ENCODE data around the gene PXYLP1.

Gene PXYLP1

DNA sequence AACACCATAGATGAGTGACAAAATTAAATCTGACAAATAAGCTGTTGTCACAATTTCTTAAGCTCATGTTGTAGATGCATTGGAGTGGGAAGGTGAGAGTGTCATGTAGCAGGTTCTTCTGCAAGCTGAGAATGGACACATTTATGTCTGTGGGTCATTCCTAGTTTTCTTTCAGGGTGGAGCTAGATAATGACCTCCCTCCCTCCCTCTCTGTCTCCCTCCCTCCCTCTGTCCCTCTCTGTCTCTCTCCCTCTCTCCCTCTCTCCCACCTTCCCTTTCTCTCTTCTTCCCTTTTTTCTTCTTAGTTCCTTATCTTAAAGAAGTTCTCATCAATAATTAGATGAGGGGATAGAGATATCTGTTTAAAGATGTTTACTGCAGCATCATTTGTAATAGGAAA is 36.0 kb downstream of the PXYLP1 start:
- Histone ChIP-seq H3K27me3 (ENCODE audit: control insufficient read depth, insufficient read depth, low read length) (no peaks in the 10 kb centered on the region), H3K9me3 (ENCODE audit: control insufficient read depth, low read depth, low read length) (no peaks in the 10 kb centered on the region), H3K27ac (ENCODE audit: low read length) (no peak overlapping the region), H3K36me3 (ENCODE audit: control insufficient read depth, low read depth, low read length) (peaks cover 8% of the 10 kb centered on the region), H3K9ac (ENCODE audit: low read length) (no peak overlapping the region), H3K4me3 (ENCODE audit: low read length) (no peak overlapping the region), H3K4me1 (ENCODE audit: control insufficient read depth, low read depth, low read length) (no peaks in the 10 kb centered on the region)

DNA sequence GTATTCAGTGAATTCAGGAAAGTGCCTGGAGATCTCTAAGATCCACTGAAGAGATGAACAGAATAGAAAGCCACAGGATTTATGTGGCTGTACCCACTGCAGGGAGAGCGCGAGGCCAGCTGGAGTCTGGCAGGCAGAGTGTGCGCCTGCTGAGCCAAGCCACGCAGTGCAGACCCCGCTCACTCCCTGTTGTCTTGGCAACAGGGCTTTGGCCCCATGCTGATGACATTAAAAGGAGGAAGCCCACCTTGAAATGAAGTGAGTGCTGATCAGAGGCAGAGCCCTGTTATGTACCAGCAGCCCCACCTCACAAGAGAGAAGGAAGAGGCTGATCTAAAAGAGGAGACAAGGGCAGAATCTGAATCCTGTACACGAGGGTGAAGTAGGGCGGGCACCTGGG is 36.7 kb downstream of the PXYLP1 start:
- H3K27ac ChIP-seq (ENCODE audit: low read length) = no peak overlapping the region
- H3K36me3 ChIP-seq (ENCODE audit: control insufficient read depth, low read depth, low read length) = peaks cover 7% of the 10 kb centered on the region
- no peaks in the 10 kb centered on the region for H3K27me3 ChIP-seq (ENCODE audit: control insufficient read depth, insufficient read depth, low read length)
- H3K9ac ChIP-seq (ENCODE audit: low read length) = no peak overlapping the region
- no peaks in the 10 kb centered on the region for H3K9me3 ChIP-seq (ENCODE audit: control insufficient read depth, low read depth, low read length)
- no peak overlapping the region for H3K4me3 ChIP-seq (ENCODE audit: low read length)
- H3K4me1 ChIP-seq (ENCODE audit: control insufficient read depth, low read depth, low read length) = no peaks in the 10 kb centered on the region

GRCh38 chr3:141268791-141269190 is 37.2 kb downstream of the PXYLP1 start:
- H3K4me1 ChIP-seq (ENCODE audit: control insufficient read depth, low read depth, low read length) = no peaks in the 10 kb centered on the region
- H3K9ac ChIP-seq (ENCODE audit: low read length) = no peak overlapping the region
- no peak overlapping the region for H3K4me3 ChIP-seq (ENCODE audit: low read length)
- H3K27ac ChIP-seq (ENCODE audit: low read length) = no peak overlapping the region
- no peaks in the 10 kb centered on the region for H3K9me3 ChIP-seq (ENCODE audit: control insufficient read depth, low read depth, low read length)
- peaks cover 7% of the 10 kb centered on the region for H3K36me3 ChIP-seq (ENCODE audit: control insufficient read depth, low read depth, low read length)
- H3K27me3 ChIP-seq (ENCODE audit: control insufficient read depth, insufficient read depth, low read length) = no peaks in the 10 kb centered on the region

DNA sequence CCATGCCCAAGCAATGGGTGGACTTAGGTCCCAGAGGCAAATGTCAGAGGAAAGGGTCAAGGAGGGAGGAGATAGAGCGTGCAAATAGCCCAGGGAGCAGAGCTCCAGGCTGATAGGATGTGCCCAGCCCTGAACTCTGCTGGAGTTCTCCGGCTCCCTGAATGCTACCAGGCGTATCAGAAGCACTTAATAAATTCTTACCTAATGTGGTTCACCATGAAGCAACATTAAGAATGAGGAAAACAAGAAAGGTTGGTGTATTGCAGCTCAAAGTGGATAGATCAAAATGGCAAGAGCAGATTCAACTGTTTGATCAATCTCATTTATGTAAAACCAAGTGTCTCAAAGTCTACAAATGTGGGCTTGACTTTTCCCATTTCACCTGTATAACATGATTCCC is 38.3 kb downstream of the PXYLP1 start:
- no peak overlapping the region for H3K27ac ChIP-seq (ENCODE audit: low read length)
- no peaks in the 10 kb centered on the region for H3K9me3 ChIP-seq (ENCODE audit: control insufficient read depth, low read depth, low read length)
- H3K4me3 ChIP-seq (ENCODE audit: low read length) = no peak overlapping the region
- H3K4me1 ChIP-seq (ENCODE audit: control insufficient read depth, low read depth, low read length) = no peaks in the 10 kb centered on the region
- no peaks in the 10 kb centered on the region for H3K27me3 ChIP-seq (ENCODE audit: control insufficient read depth, insufficient read depth, low read length)
- H3K9ac ChIP-seq (ENCODE audit: low read length) = no peak overlapping the region
- H3K36me3 ChIP-seq (ENCODE audit: control insufficient read depth, low read depth, low read length) = peaks cover 7% of the 10 kb centered on the region

DNA sequence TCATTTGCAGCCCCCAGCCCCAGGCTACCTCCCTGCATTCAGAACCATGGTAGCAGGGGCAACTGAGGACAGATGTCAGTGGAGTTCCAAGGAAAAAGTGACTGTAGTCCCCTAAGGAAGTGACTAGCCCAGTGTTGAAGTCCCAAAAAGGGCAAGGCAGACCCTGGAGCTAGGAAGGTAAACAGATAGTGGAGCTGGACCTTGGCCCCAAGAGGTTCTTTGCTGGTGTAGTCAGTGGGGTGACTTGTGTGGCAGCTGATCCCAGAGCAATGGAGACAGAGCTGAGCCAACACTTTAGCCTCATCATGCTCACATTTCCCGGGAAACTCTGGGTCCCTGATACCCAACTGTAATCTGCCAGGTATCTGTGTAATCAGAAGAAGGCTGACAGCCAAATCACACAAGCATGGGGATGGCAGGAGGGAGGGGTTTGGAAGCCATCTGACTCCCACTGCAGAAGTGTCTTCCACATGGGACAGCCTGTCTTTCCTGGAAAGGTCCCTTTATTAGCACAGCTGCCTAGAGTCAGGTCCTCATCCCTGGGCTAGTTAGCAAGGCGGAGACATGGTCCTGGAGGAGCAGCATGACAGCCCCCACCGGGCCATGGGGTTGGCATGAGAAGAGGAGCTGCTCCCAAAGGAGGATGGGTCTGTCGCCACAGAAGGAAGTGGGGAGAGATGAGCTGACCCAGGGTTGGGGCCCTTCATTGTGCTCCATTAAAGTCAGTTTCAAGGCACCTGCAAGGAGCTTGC is 39.8 kb downstream of the PXYLP1 start:
- no peaks in the 10 kb centered on the region for H3K9me3 ChIP-seq (ENCODE audit: control insufficient read depth, low read depth, low read length)
- no peak overlapping the region for H3K27ac ChIP-seq (ENCODE audit: low read length)
- H3K36me3 ChIP-seq (ENCODE audit: control insufficient read depth, low read depth, low read length) = peaks cover 7% of the 10 kb centered on the region
- no peaks in the 10 kb centered on the region for H3K4me1 ChIP-seq (ENCODE audit: control insufficient read depth, low read depth, low read length)
- H3K9ac ChIP-seq (ENCODE audit: low read length) = no peak overlapping the region
- no peak overlapping the region for H3K4me3 ChIP-seq (ENCODE audit: low read length)
- H3K27me3 ChIP-seq (ENCODE audit: control insufficient read depth, insufficient read depth, low read length) = no peaks in the 10 kb centered on the region

GRCh38 chr3:141272906-141273662 is 41.5 kb downstream of the PXYLP1 start:
- Histone ChIP-seq H3K27ac (ENCODE audit: low read length) (no peak overlapping the region), H3K4me3 (ENCODE audit: low read length) (no peak overlapping the region), H3K9me3 (ENCODE audit: control insufficient read depth, low read depth, low read length) (no peaks in the 10 kb centered on the region), H3K36me3 (ENCODE audit: control insufficient read depth, low read depth, low read length) (peaks cover 7% of the 10 kb centered on the region), H3K4me1 (ENCODE audit: control insufficient read depth, low read depth, low read length) (no peaks in the 10 kb centered on the region), H3K9ac (ENCODE audit: low read length) (no peak overlapping the region), H3K27me3 (ENCODE audit: control insufficient read depth, insufficient read depth, low read length) (no peaks in the 10 kb centered on the region)

GRCh38 chr3:141273700-141274410 is 42.2 kb downstream of the PXYLP1 start:
- Histone ChIP-seq H3K27me3 (ENCODE audit: control insufficient read depth, insufficient read depth, low read length) (no peaks in the 10 kb centered on the region), H3K9me3 (ENCODE audit: control insufficient read depth, low read depth, low read length) (no peaks in the 10 kb centered on the region), H3K4me3 (ENCODE audit: low read length) (no peak overlapping the region), H3K27ac (ENCODE audit: low read length) (no peak overlapping the region), H3K36me3 (ENCODE audit: control insufficient read depth, low read depth, low read length) (peaks cover 7% of the 10 kb centered on the region), H3K9ac (ENCODE audit: low read length) (no peak overlapping the region), H3K4me1 (ENCODE audit: control insufficient read depth, low read depth, low read length) (no peaks in the 10 kb centered on the region)

GRCh38 chr3:141274411-141275031 is 42.9 kb downstream of the PXYLP1 start:
- no peak overlapping the region for H3K9ac ChIP-seq (ENCODE audit: low read length)
- H3K4me3 ChIP-seq (ENCODE audit: low read length) = no peak overlapping the region
- no peak overlapping the region for H3K27ac ChIP-seq (ENCODE audit: low read length)
- no peaks in the 10 kb centered on the region for H3K27me3 ChIP-seq (ENCODE audit: control insufficient read depth, insufficient read depth, low read length)
- peaks cover 7% of the 10 kb centered on the region for H3K36me3 ChIP-seq (ENCODE audit: control insufficient read depth, low read depth, low read length)
- no peaks in the 10 kb centered on the region for H3K9me3 ChIP-seq (ENCODE audit: control insufficient read depth, low read depth, low read length)
- H3K4me1 ChIP-seq (ENCODE audit: control insufficient read depth, low read depth, low read length) = no peaks in the 10 kb centered on the region

- Histone ChIP-seq H3K36me3 (ENCODE audit: control insufficient read depth, low read depth, low read length) (peaks cover 11% of the 10 kb centered on the region), H3K27me3 (ENCODE audit: control insufficient read depth, insufficient read depth, low read length) (no peaks in the 10 kb centered on the region), H3K9me3 (ENCODE audit: control insufficient read depth, low read depth, low read length) (no peaks in the 10 kb centered on the region), H3K4me3 (ENCODE audit: low read length) (no peak overlapping the region), H3K9ac (ENCODE audit: low read length) (no peak overlapping the region), H3K27ac (ENCODE audit: low read length) (no peak overlapping the region), H3K4me1 (ENCODE audit: control insufficient read depth, low read depth, low read length) (no peaks in the 10 kb centered on the region)
Measured at GRCh38 chr3:141275032-141275422, 43.4 kb downstream of the PXYLP1 start.

GRCh38 chr3:141275511-141275910 is 43.9 kb downstream of the PXYLP1 start:
- no peak overlapping the region for H3K9ac ChIP-seq (ENCODE audit: low read length)
- no peaks in the 10 kb centered on the region for H3K27me3 ChIP-seq (ENCODE audit: control insufficient read depth, insufficient read depth, low read length)
- H3K4me3 ChIP-seq (ENCODE audit: low read length) = no peak overlapping the region
- no peaks in the 10 kb centered on the region for H3K9me3 ChIP-seq (ENCODE audit: control insufficient read depth, low read depth, low read length)
- H3K27ac ChIP-seq (ENCODE audit: low read length) = no peak overlapping the region
- peaks cover 11% of the 10 kb centered on the region for H3K36me3 ChIP-seq (ENCODE audit: control insufficient read depth, low read depth, low read length)
- H3K4me1 ChIP-seq (ENCODE audit: control insufficient read depth, low read depth, low read length) = no peaks in the 10 kb centered on the region

DNA sequence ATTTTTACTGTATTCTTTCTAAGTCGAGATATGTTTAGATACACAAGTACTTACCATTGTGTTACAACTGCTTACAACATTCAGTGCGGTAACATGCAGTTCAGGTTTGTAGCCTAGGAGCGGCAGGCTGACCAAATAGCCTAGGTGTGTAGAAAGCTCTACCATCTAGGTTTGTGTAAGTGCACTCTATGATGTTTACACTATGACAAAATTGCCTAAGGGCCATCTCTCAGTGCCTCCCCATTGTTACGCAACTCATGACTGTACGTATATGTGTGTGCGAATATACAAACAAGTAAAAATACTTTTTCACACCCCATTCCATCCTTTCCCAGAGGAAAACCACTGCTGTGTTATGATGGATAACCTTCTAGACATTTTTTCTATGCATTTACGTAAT is 44.3 kb downstream of the PXYLP1 start:
- Histone ChIP-seq H3K36me3 (ENCODE audit: control insufficient read depth, low read depth, low read length) (peaks cover 9% of the 10 kb centered on the region), H3K9ac (ENCODE audit: low read length) (no peak overlapping the region), H3K4me1 (ENCODE audit: control insufficient read depth, low read depth, low read length) (no peaks in the 10 kb centered on the region), H3K27ac (ENCODE audit: low read length) (no peak overlapping the region), H3K9me3 (ENCODE audit: control insufficient read depth, low read depth, low read length) (no peaks in the 10 kb centered on the region), H3K4me3 (ENCODE audit: low read length) (no peak overlapping the region), H3K27me3 (ENCODE audit: control insufficient read depth, insufficient read depth, low read length) (no peaks in the 10 kb centered on the region)

Data from iPS-18a (cell line).